Large intestine (tissue), 3 donors: ENCODE results near the gene KCNK16. TPM values are rescaled to one million over a fixed set of nuclear protein-coding genes. Genes with fewer than 3 reads are reported as not detected.

Source experiments
- DNase-seq, 2 donors: peaks; one replicate each; pipeline versions ENCODE4 v3.0.0 to v3.0.0-alpha.2; 2013
- H3K27ac ChIP-seq: one replicate; pipeline ENCODE4 v1.5.1; 2013; ENCODE audit warnings: low read length
- H3K27me3 ChIP-seq: 2 replicates; pipeline ENCODE4 v1.6.1; 2013; ENCODE audit warnings: low read length; ENCODE audit not compliant: control insufficient read depth, insufficient read depth
- H3K36me3 ChIP-seq: 2 replicates; pipeline ENCODE4 v1.6.1; 2013; ENCODE audit warnings: low read length; ENCODE audit not compliant: control insufficient read depth, insufficient read depth
- H3K4me1 ChIP-seq: one replicate; pipeline ENCODE4 v1.6.1; 2013; ENCODE audit warnings: low read length; ENCODE audit not compliant: control insufficient read depth, insufficient read depth
- H3K4me3 ChIP-seq: one replicate; pipeline ENCODE4 v1.5.1; 2013; ENCODE audit warnings: low read length
- H3K9me3 ChIP-seq: one replicate; pipeline ENCODE4 v1.6.1; 2013; ENCODE audit warnings: mild to moderate bottlenecking, low read depth, low read length, moderate library complexity; ENCODE audit not compliant: control insufficient read depth
- WGBS: methylation state at CpG from one replicate; pipeline ENCODE4 v1.1.5; 2013; ENCODE audit warnings: low lambda C conversion rate; ENCODE audit not compliant: insufficient coverage; 5-methylcytosine and 5-hydroxymethylcytosine counted together
- polyA plus RNA-seq: library from polyadenylated mRNA; unstranded; fragments of 120-200 nt; gene quantifications from one replicate; pipeline ENCODE4 v1.2.1, GENCODE V29; 2013

The KCNK16 gene
- polyA plus RNA-seq, 1 donor = 8.1 TPM

DNA sequence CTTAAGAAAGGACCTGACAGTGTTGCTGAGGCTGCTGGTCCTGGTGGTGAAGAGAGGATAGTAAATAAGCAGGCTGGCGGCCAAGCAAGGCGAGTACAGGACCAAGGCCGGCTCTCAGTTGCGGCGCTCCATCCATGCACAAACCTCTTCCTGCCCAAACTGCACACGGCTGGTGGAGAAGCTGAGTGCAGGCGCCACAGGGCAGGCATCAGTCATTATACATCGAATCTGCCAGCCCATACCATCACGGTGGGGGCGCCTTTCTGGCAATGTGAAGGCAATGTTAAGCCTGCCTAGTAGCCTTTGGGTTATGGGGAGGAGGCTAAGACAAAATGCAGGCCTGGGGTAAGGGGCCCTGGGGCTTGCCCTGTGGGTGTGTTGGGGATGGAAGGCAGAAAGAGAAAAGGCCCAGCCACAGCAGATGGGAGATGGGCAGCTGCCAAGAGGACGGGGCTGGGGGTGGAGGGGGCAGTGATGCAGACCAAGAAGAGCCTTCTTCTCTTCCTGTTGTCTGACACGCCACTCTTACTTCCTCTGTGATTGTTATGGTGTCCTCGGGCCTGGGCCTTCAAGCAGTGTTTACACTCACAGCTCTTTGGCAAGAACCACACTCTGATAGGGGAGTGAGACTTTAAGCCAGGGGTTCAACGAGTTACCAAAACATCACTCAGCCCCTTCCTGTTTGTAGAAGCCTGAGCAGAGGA is 20.3 kb upstream of the KCNK16 start:
- Histone ChIP-seq H3K4me1 (peaks cover 3% of the 10 kb centered on the region), H3K27ac (peak overlapping the region; percentile 38), H3K36me3 (no peaks in the 10 kb centered on the region), H3K27me3 (no peaks in the 10 kb centered on the region), H3K9me3 (no peaks in the 10 kb centered on the region), H3K4me3 (no peak overlapping the region)
- WGBS = no CpG with 5 or more reads among the region's 14 CpGs
- peak in 1 of 2 donors; percentile 28 for DNase-seq

DNA sequence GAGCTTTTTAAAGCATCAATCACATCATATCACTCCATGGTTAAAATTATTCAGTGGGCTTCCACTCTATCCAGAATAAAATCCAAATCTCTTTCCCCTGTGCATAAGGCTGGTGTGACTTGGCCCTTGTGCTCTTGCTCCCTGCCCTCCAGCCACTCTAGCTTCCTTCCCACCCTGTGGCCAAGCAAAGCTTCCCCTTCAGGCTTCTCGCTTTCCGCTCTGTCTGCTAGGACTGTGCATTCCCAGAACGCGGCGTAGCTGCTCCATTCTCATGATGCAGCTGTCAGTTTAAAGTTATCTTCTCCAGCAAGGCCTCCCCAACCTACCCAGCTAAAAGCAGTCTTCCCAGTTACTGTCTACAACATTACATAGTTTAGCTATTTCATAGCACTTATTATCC is 19.4 kb upstream of the KCNK16 start:
- H3K36me3 ChIP-seq = no peaks in the 10 kb centered on the region
- no peak overlapping the region for H3K27ac ChIP-seq
- peaks cover 3% of the 10 kb centered on the region for H3K4me1 ChIP-seq
- no peaks in the 10 kb centered on the region for H3K9me3 ChIP-seq
- no peak overlapping the region for H3K4me3 ChIP-seq
- 100% methylated on average over 2 of the region's 5 CpGs for WGBS
- no peak for DNase-seq
- no peaks in the 10 kb centered on the region for H3K27me3 ChIP-seq

DNA sequence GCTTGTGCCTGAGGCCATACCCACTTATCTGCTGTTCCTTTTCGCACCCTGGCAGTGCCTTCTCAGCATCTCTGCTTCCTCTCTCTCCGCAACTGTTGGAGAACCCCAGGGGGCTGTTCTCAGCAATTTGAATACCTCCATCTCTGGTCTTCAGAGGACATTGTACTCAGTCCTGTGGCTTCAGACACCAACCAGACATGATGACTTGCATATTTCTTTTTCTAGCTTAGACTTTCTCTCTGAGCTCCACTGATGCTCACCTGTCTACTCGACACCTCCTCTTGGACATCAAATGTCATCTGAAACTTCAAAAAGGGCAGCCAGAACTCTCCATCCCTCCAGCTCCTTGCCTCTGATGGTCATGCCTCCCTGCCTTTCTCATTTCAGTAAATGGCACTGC is 18.9 kb upstream of the KCNK16 start:
- 83% methylated on average over 1 of the region's 3 CpGs for WGBS
- Histone ChIP-seq H3K4me3 (no peak overlapping the region), H3K27me3 (no peaks in the 10 kb centered on the region), H3K27ac (no peak overlapping the region), H3K4me1 (peaks cover 3% of the 10 kb centered on the region), H3K36me3 (no peaks in the 10 kb centered on the region), H3K9me3 (no peaks in the 10 kb centered on the region)
- no peak for DNase-seq

DNA sequence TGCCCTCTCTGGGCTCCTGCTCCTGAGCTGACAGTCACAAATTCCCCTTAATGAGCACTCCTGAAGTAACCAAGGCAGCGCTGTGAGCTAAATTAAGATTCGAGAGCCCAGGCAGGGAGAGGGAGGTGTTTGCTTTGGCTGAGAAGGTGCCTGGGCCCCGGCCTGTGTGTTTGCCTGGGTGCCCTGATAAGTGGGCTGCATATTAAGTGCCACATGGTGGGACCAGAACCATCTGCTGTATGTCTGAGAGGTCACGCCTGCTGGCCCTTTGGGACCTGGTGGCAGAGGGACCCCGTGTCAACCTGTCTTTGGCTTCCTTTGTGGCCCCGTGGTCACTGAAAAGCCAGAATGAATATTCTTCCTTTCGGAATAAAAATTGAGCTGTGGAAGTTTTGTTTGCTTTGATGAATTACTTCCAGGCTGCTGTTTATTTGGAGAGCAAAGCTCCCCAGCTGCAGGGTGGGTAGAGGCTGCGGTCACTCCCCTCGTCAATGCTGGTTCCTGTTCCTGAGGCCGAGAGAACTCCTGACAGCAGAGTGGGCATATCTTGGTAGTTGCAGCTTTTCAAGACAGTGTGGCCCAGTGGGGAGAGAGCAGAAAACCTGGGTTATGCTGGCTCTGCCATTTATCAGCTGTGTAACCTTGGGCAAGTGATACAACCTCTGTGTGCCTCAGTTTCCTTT is 17.5 kb upstream of the KCNK16 start:
- no peaks in the 10 kb centered on the region for H3K9me3 ChIP-seq
- peaks cover 3% of the 10 kb centered on the region for H3K4me1 ChIP-seq
- 80% methylated on average over 2 of the region's 10 CpGs for WGBS
- H3K27ac ChIP-seq = peak overlapping the region; percentile 12
- H3K27me3 ChIP-seq = no peaks in the 10 kb centered on the region
- no peak overlapping the region for H3K4me3 ChIP-seq
- DNase-seq = peak in 1 of 2 donors; percentile 26
- H3K36me3 ChIP-seq = no peaks in the 10 kb centered on the region

DNA sequence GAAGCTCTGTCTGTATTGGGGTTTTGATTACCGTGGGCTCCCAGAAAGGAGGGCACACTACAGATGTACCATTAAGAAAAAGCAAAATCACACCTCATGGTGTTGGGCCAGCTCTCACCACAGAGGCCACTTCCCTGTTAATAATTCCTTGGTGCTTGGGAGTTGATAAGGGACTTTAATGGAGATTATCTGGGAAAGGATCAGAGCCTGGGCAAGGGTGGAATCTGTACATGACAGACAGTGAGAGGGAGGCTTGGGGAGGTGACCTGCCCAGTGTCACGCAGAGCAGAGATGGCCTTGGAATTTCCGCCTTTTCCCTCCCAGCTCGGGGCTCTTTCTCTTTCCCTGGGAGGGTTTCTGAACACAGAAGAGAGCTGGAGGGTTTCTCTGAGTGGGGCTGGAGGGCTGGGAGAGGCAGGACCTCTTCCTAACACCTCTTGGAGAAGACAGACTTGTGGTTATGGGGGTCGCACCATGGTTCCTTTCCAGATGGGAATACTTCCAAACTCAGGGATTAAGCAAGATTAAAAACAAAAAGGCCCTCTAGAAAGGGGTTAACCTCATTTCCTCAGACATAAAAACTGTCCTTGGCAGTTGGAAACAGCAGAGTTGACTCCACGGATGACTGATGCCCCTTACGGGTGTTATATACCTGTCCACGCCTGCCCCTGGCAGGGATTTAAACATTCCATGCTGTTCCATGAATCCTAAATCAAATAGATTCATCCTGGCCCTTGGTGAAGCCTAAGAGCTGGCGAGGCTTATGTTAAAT is 16.8 kb upstream of the KCNK16 start:
- Histone ChIP-seq H3K9me3 (no peaks in the 10 kb centered on the region), H3K4me1 (peaks cover 3% of the 10 kb centered on the region), H3K36me3 (no peaks in the 10 kb centered on the region), H3K4me3 (no peak overlapping the region), H3K27me3 (no peaks in the 10 kb centered on the region), H3K27ac (peak overlapping the region; percentile 12)
- no peak for DNase-seq
- WGBS = no CpG with 5 or more reads among the region's 9 CpGs

DNA sequence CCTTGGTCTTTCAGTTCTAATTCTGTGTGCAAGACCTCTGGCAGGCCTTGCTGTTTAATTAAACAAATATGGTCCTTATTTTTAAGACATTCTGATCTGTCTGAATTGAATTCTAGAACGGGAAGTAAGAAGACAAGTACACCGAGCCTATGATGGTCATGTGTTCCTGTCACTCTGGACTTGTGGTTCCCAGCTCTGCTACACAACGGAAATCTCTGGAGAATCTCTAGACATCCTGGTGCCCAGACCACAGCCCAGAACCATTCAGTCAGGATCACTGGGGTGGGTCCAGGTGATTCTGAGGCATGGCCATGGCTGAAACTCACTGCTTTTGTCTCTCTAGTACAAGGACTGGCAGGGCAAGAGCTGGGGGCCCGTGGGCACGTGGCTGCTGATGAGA is 15.9 kb upstream of the KCNK16 start:
- Histone ChIP-seq H3K27me3 (peaks cover 3% of the 10 kb centered on the region), H3K4me1 (peaks cover 3% of the 10 kb centered on the region), H3K4me3 (no peak overlapping the region), H3K36me3 (no peaks in the 10 kb centered on the region), H3K27ac (no peak overlapping the region), H3K9me3 (no peaks in the 10 kb centered on the region)
- no peak for DNase-seq
- WGBS = no CpG with 5 or more reads among the region's 5 CpGs

DNA sequence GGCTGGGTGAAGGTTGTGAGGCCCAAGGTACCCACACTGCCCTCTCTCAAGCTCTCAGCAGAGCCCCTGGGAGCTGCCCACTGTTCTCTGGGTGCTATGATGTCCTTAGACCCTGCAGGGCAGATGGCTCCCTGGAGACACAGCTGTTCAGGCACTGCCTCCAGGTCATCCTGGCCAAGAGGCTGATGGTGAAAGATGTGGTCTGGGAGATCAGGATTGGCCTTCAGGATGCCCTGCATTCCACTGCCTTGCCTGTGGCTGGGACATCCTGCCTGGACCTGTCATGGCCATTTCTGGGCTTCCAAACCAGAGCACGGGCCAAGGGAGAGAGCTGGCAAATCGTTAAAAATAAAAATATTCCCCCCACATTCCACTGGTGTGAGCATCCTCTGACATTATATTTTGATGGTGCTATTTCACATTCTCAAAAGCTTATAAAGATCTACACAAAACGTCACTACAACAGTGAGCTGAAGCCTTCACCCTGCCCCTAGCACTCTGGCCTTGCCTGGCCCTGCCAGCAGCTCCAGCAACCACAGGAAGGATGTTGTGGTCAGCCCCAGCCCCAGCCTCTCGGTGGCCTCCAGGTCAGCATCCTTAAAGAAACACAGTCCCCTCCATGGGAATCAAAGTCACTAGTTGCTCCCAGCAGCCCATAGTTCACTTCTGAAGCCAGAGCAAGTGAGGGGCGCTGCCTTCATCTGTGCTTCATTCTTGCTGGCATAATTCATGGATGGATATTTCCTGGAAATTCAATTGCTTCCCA is 13.5 kb upstream of the KCNK16 start:
- Histone ChIP-seq H3K4me3 (no peak overlapping the region), H3K9me3 (no peaks in the 10 kb centered on the region), H3K36me3 (no peaks in the 10 kb centered on the region), H3K27ac (no peak overlapping the region), H3K27me3 (peaks cover 10% of the 10 kb centered on the region), H3K4me1 (peaks cover 3% of the 10 kb centered on the region)
- DNase-seq = no peak
- no CpG with 5 or more reads among the region's 5 CpGs for WGBS

DNA sequence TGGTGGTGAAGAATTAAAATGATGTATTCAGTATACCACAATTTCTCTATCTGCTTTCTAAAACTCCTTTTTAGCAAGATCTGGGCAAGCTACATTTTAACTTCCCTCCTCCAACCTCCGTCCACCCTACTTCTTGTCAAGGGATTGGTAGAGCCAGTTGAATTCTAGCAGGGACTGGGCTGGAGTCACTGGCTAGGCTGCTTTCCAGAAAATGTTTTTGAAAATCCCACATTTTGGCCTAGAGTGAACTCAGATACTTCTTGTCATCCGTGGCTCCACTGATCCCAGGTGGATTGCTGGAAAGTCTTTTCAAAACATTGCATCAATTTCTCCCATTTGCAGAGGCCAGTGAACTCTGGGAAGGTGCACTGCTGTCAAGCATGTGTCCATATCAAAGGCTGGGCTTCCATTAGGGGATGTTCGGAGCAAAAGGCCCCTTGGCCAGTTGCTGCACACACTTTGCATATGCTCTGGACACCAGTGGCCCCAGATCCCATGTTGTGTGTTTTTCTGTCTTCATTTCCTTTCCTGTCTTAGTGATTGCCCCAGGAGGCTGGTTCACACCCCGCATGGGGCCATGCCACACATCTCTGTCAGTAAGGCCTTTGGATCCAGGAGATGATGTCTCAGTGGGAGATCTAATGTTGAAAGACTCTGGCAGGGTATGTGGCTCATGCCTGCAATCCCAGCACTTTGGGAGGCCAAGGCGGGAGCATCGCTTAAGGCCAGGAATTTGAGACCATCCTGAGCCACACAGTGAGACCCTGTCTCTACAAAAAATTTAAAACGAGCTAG is 11.3 kb upstream of the KCNK16 start:
- no peaks in the 10 kb centered on the region for H3K4me1 ChIP-seq
- WGBS = no CpG with 5 or more reads among the region's 7 CpGs
- H3K9me3 ChIP-seq = no peaks in the 10 kb centered on the region
- H3K4me3 ChIP-seq = no peak overlapping the region
- H3K27ac ChIP-seq = no peak overlapping the region
- no peak for DNase-seq
- H3K27me3 ChIP-seq = peaks cover 16% of the 10 kb centered on the region
- no peaks in the 10 kb centered on the region for H3K36me3 ChIP-seq

DNA sequence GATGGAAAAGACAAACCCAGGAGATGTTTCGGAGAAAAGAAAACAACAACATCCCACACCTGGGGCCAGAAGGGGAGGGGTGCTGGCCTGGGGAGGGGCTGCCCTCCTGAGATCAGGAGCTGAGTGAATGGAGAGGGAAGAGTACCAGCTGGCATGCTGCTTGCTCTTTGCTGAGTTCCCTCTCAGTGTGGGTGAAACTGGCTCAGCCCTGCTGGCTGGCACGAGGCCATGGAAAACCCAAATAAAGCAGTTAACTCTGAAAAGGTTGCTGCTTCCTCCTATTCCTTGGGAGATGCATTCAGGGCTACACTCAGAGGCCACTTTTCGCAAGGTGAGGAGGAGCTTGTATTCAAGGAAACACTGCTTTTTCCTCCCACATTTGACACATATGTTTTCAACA is 8.0 kb upstream of the KCNK16 start:
- no CpG with 5 or more reads among the region's 3 CpGs for WGBS
- DNase-seq = no peak
- no peak overlapping the region for H3K4me3 ChIP-seq
- no peaks in the 10 kb centered on the region for H3K36me3 ChIP-seq
- no peaks in the 10 kb centered on the region for H3K4me1 ChIP-seq
- H3K27me3 ChIP-seq = peaks cover 27% of the 10 kb centered on the region
- H3K9me3 ChIP-seq = no peaks in the 10 kb centered on the region
- no peak overlapping the region for H3K27ac ChIP-seq
